ENCODE measurements around the gene TLE7.

The TLE7 gene

DNA sequence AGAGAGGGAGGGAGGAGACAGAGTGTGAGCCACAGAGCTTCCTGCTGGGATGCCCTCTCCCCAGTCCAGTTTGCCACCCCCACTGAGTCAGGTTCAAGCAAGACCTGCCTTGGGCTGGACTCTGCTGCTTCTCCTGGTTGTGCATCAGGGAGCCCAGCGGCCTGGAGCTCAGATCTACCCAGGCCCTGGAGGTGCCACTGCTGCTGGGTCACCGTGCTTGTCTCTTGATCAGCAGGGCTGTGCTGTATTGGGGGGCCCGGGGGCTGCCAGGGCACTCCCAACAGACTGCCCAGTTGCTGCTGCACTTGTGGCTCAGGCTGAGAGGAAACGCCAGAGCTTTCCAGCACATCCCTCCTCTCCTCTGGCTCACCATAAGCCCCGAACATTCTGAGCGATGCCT is 8.9 kb downstream of the TLE7 start:
- TF ChIP-seq, protein P1, sequence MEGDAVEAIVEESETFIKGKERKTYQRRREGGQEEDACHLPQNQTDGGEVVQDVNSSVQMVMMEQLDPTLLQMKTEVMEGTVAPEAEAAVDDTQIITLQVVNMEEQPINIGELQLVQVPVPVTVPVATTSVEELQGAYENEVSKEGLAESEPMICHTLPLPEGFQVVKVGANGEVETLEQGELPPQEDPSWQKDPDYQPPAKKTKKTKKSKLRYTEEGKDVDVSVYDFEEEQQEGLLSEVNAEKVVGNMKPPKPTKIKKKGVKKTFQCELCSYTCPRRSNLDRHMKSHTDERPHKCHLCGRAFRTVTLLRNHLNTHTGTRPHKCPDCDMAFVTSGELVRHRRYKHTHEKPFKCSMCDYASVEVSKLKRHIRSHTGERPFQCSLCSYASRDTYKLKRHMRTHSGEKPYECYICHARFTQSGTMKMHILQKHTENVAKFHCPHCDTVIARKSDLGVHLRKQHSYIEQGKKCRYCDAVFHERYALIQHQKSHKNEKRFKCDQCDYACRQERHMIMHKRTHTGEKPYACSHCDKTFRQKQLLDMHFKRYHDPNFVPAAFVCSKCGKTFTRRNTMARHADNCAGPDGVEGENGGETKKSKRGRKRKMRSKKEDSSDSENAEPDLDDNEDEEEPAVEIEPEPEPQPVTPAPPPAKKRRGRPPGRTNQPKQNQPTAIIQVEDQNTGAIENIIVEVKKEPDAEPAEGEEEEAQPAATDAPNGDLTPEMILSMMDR (IDR thresholded peaks at IDR 0.05; ENCODE audit: low read depth, low read length) = no peak
- DNase-seq (ENCODE audit: extremely low read depth, low read depth) = no peak

DNA sequence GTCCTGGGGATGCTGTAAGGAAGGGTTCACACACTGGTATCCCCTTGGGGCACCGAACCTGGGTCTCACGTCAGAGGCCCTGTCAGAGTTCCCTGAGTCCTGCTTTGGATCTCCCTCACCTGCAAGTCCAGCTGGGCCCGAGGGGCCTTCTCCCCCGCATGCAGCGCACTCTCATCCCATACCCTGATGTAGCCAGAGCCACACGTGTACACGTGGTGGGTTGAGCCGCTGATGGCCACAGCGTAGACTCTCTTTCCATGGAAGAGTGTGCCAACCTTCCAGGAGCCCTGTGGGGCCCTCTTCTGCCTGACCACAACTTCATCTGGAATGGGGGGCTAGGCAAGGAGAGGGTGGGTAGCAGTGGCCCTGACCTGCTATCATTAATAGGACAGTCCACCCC is 9.9 kb downstream of the TLE7 start:
- no peak for DNase-seq (ENCODE audit: extremely low read depth, low read depth)
- TF ChIP-seq, protein P1 (IDR thresholded peaks at IDR 0.05; ENCODE audit: low read depth, low read length) = no peak

DNA sequence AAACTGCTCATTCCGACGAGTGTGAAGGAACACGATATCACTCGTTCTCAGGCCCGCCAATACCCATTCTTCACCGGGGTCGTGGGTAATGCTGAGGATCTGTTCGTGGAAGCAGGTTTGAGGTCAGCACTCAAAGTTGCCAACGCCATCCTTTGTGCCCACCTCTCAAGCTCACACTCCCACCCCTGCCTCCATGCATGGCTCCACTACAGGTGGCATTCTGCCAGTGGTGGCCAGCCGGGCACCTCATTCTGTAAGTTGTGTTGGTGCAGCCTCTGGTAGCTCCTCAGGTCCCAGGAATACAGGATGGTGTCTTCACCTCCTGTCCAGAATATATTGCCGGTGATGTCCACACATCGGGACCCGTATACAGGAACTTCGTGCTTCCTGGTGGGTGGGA is 10.7 kb downstream of the TLE7 start:
- TF ChIP-seq, protein P1 (IDR thresholded peaks at IDR 0.05; ENCODE audit: low read depth, low read length) = no peak
- DNase-seq (ENCODE audit: extremely low read depth, low read depth) = no peak

DNA sequence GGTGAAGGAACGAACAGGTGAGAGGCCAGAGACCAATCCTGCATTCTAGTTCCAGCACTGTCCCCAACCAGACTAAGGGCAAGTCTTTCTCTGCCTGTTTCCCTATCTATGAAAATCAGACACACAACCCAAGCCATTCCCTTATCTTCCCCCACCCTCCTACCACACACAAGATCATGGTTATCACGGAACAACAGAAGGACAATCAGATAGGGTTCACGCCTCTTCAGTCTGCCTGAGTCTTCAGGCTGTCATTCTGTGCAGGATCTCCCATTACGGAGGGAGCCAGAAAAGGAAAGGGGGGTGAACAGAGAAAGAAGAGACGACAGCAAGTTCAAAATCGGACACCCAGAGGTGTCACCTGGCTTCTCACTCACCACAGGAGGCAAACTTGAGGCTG is 11.1 kb downstream of the TLE7 start:
- DNase-seq (ENCODE audit: extremely low read depth, low read depth) = no peak
- TF ChIP-seq, protein P1 (IDR thresholded peaks at IDR 0.05; ENCODE audit: low read depth, low read length) = no peak

DNA sequence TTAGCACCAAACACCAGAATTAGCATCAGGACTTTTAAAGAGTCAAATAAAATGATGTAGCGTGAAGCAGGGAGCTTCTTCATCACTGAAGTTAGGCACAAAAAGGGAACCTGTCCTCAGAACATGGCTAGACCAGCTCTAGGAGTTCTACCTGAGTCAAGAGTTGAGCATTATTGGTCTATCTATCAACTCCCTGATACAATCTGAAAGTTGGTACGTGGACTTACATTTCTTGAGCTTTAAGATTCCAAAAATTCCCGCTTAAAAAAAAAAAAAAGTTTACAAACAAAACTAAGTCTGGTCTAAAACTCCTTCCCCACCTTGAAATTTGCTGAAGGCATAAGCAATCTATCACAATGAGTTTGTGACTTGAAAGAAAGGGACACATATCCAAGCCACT is 12.3 kb downstream of the TLE7 start:
- no peak for DNase-seq (ENCODE audit: extremely low read depth, low read depth)
- TF ChIP-seq, protein P1 (IDR thresholded peaks at IDR 0.05; ENCODE audit: low read depth, low read length) = no peak

DNA sequence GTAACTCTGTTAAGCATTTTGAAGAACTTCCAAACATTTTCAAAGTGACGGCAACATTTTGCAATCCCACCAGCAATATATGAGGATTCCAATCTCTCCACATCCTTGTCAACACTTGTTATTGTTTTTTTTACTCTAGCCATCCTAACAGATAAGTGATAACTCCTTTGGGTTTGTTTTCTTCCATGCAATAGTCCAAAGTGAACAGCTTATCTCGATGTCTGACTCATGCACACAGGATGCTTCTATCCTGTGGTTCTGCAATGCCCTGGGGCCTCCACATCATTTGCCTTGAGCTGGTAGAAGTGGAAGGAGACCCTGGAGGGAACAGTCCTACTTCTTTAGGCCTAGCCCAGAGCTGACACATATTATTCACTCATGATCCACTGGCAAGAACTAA is 13.0 kb downstream of the TLE7 start:
- no peak for DNase-seq (ENCODE audit: extremely low read depth, low read depth)

DNA sequence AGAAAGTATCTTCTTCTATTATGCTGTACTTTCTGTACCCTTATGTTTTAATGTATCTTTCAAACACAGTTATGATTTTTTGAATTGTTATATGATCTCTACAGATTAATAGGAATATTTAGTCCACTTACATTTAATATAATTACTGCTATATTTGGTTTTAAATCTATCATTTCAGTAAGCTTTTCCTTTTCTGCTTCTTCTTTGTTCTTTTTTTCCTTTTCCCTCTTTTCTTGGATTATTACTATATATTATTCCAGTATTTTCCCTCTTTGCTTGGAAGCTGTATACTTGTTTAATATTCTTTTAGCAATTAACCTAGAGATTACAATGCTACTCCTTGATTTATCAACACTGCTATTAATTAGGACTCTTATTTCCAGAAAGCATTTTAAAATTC is 13.5 kb downstream of the TLE7 start:
- TF ChIP-seq, protein P1 (IDR thresholded peaks at IDR 0.05; ENCODE audit: low read depth, low read length) = no peak
- no peak for DNase-seq (ENCODE audit: extremely low read depth, low read depth)

More for the DNA sequence above, 13.0 kb downstream of the TLE7 start:
- TF ChIP-seq, protein P1 (IDR thresholded peaks at IDR 0.05; ENCODE audit: low read depth, low read length) = no peak

All from AG09319 (cell line).